Hepatocyte (in vitro differentiated cells): ENCODE data around the gene PSMD2.

Source experiments
- EZH2 ChIP-seq: fragments of 200-600 bp; sonication (generic); IDR thresholded peaks from 2 replicates; pipeline ENCODE4 v1.6.1; 2016; ENCODE audit warnings: antibody characterized with exemption, mild to moderate bottlenecking, borderline replicate concordance
- TF ChIP-seq, protein P1 (sequence below): fragments of 200-600 bp; sonication (generic); IDR thresholded peaks from 2 replicates; pipeline ENCODE4 v1.5.1; 2016; ENCODE audit warnings: antibody characterized with exemption, mild to moderate bottlenecking; ENCODE audit not compliant: poor library complexity

DNA sequence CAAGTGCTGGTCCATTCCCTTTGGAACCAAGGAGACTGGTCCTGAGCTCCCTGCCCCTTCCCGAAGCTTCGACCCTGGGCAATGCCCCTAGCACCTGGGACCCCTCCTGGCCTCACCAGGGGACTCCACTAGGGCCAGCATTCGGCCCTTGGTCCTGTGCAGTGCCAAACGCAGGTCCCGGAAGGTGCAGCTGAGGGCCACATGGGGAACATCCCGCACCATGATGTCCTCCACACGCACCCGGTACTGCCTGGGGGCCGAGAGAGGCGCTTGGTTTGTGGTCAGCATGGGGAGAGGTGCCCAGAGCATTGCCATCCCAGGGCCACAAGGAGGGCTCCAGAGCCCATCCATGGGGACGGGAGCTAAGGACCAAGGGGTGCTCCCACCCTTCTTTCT is 54.5 kb downstream of the PSMD2 start:
- TF ChIP-seq, protein P1, sequence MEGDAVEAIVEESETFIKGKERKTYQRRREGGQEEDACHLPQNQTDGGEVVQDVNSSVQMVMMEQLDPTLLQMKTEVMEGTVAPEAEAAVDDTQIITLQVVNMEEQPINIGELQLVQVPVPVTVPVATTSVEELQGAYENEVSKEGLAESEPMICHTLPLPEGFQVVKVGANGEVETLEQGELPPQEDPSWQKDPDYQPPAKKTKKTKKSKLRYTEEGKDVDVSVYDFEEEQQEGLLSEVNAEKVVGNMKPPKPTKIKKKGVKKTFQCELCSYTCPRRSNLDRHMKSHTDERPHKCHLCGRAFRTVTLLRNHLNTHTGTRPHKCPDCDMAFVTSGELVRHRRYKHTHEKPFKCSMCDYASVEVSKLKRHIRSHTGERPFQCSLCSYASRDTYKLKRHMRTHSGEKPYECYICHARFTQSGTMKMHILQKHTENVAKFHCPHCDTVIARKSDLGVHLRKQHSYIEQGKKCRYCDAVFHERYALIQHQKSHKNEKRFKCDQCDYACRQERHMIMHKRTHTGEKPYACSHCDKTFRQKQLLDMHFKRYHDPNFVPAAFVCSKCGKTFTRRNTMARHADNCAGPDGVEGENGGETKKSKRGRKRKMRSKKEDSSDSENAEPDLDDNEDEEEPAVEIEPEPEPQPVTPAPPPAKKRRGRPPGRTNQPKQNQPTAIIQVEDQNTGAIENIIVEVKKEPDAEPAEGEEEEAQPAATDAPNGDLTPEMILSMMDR: no peak
- TF ChIP-seq EZH2: no peak
